ENCODE measurements around the gene TMC7.

TMC7 gene

GRCh38 chr16:19040400-19040799 is 56.7 kb downstream of the TMC7 start:
- Histone ChIP-seq H3K4me3 (ENCODE audit: insufficient read length, low read depth) (no peak overlapping the region), H3K9ac (ENCODE audit: insufficient read length, low read depth) (no peak overlapping the region), H3K36me3 (ENCODE audit: insufficient read depth, insufficient read length, low read length) (peaks cover 21% of the 10 kb centered on the region), H3K27me3 (ENCODE audit: insufficient read depth, insufficient read length) (no peaks in the 10 kb centered on the region), H3K4me1 (ENCODE audit: insufficient read depth, insufficient read length) (no peaks in the 10 kb centered on the region), H3K9me3 (ENCODE audit: insufficient read depth, low read length) (no peaks in the 10 kb centered on the region)
- no peak for DNase-seq (ENCODE audit: low read depth, low spot score)
- no peak for TF ChIP-seq ZNF274 (IDR thresholded peaks at IDR 0.05; ENCODE audit: low read depth, low read length)
- TF ChIP-seq YY1 (IDR thresholded peaks at IDR 0.05; ENCODE audit: insufficient read depth, insufficient read length), result no peak
- TF ChIP-seq SUZ12 (IDR thresholded peaks at IDR 0.05; ENCODE audit: extremely low read depth, insufficient read depth, insufficient read length), result no peak

DNA sequence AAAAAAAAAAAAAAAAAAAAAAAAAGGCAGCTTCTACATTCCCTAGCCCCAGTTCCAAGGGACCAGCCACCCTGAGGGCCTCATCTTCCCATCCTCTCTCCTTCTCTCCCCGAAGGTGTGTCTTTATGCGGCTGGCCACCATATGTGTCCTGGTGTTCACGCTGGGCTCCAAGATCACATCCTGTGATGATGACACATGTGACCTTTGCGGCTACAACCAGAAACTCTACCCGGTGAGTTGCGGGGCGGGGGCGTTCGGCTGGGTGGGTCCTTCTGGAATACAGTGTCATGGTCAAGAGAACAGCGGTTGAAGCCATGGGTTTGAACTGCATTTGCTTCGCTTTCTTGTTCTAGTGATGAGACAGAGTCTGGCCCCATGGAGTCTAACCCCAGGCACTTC is 61.0 kb downstream of the TMC7 start:
- Histone ChIP-seq H3K9ac (ENCODE audit: insufficient read length, low read depth) (no peak overlapping the region), H3K4me3 (ENCODE audit: insufficient read length, low read depth) (no peak overlapping the region), H3K27me3 (ENCODE audit: insufficient read depth, insufficient read length) (no peaks in the 10 kb centered on the region), H3K36me3 (ENCODE audit: insufficient read depth, insufficient read length, low read length) (peaks cover 38% of the 10 kb centered on the region), H3K9me3 (ENCODE audit: insufficient read depth, low read length) (no peaks in the 10 kb centered on the region), H3K4me1 (ENCODE audit: insufficient read depth, insufficient read length) (no peaks in the 10 kb centered on the region)
- no peak for DNase-seq (ENCODE audit: low read depth, low spot score)
- no peak for TF ChIP-seq SUZ12 (IDR thresholded peaks at IDR 0.05; ENCODE audit: extremely low read depth, insufficient read depth, insufficient read length)
- TF ChIP-seq ZNF274 (IDR thresholded peaks at IDR 0.05; ENCODE audit: low read depth, low read length), result no peak
- no peak for TF ChIP-seq YY1 (IDR thresholded peaks at IDR 0.05; ENCODE audit: insufficient read depth, insufficient read length)

- H3K27me3 ChIP-seq (ENCODE audit: insufficient read depth, insufficient read length), result no peaks in the 10 kb centered on the region
- no peaks in the 10 kb centered on the region for H3K4me1 ChIP-seq (ENCODE audit: insufficient read depth, insufficient read length)
- H3K36me3 ChIP-seq (ENCODE audit: insufficient read depth, insufficient read length, low read length), result peaks cover 34% of the 10 kb centered on the region
- DNase-seq (ENCODE audit: low read depth, low spot score), result no peak
- no peaks in the 10 kb centered on the region for H3K9me3 ChIP-seq (ENCODE audit: insufficient read depth, low read length)
- H3K4me3 ChIP-seq (ENCODE audit: insufficient read length, low read depth), result no peak overlapping the region
- H3K9ac ChIP-seq (ENCODE audit: insufficient read length, low read depth), result no peak overlapping the region
- TF ChIP-seq ZNF274 (IDR thresholded peaks at IDR 0.05; ENCODE audit: low read depth, low read length), result no peak
- TF ChIP-seq SUZ12 (IDR thresholded peaks at IDR 0.05; ENCODE audit: extremely low read depth, insufficient read depth, insufficient read length), result no peak
- TF ChIP-seq YY1 (IDR thresholded peaks at IDR 0.05; ENCODE audit: insufficient read depth, insufficient read length), result no peak
Observed at GRCh38 chr16:19046062-19046461, 62.3 kb downstream of the TMC7 start.

DNA sequence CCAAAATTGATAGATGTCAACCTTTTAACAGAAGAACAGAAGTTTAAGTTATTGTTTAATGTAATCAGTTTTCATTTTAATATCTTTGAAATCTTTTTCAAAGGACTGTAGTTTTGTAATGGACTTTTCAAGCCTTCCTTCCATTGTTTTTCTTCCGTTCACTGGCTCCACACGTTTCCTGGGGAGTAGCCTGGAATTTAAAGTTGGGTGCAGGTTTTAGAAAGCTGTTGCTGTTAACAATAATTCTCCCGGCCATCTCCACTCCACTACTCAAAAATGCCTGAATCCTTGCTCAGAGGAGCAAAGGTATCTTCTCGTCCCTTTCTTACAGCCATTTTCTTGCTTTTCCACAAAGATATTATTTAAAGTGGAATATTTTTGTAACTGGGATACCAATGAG is 79.0 kb downstream of the TMC7 start:
- H3K4me1 ChIP-seq (ENCODE audit: insufficient read depth, insufficient read length), result no peaks in the 10 kb centered on the region
- no peaks in the 10 kb centered on the region for H3K27me3 ChIP-seq (ENCODE audit: insufficient read depth, insufficient read length)
- TF ChIP-seq SUZ12 (IDR thresholded peaks at IDR 0.05; ENCODE audit: extremely low read depth, insufficient read depth, insufficient read length), result no peak
- TF ChIP-seq YY1 (IDR thresholded peaks at IDR 0.05; ENCODE audit: insufficient read depth, insufficient read length), result no peak
- TF ChIP-seq ZNF274 (IDR thresholded peaks at IDR 0.05; ENCODE audit: low read depth, low read length), result no peak
- H3K9me3 ChIP-seq (ENCODE audit: insufficient read depth, low read length), result no peaks in the 10 kb centered on the region
- DNase-seq (ENCODE audit: low read depth, low spot score), result no peak
- H3K4me3 ChIP-seq (ENCODE audit: insufficient read length, low read depth), result no peak overlapping the region
- peaks cover 18% of the 10 kb centered on the region for H3K36me3 ChIP-seq (ENCODE audit: insufficient read depth, insufficient read length, low read length)
- H3K9ac ChIP-seq (ENCODE audit: insufficient read length, low read depth), result no peak overlapping the region

DNA sequence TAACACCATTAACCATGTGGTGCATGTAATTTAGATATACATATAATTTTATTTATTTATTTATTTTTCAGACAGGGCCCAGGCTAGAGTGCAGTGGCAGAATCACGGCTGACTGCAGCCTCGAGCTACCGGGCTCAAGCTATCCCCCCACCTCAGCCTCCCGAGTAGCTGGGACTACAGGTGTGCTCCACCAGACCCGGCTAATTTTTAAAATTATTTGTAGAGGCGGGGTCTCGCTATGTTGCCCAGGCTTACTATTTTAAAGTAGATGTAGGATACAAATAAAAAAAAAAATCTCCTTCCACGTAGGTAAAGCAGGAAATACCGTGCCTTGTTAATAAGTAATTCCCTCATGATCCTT is 83.2 kb downstream of the TMC7 start:
- Histone ChIP-seq H3K4me3 (ENCODE audit: insufficient read length, low read depth) (no peak overlapping the region), H3K9me3 (ENCODE audit: insufficient read depth, low read length) (no peaks in the 10 kb centered on the region), H3K9ac (ENCODE audit: insufficient read length, low read depth) (no peak overlapping the region), H3K4me1 (ENCODE audit: insufficient read depth, insufficient read length) (no peaks in the 10 kb centered on the region), H3K36me3 (ENCODE audit: insufficient read depth, insufficient read length, low read length) (peaks cover 14% of the 10 kb centered on the region), H3K27me3 (ENCODE audit: insufficient read depth, insufficient read length) (no peaks in the 10 kb centered on the region)
- no peak for DNase-seq (ENCODE audit: low read depth, low spot score)
- TF ChIP-seq ZNF274 (IDR thresholded peaks at IDR 0.05; ENCODE audit: low read depth, low read length) (no peak), YY1 (IDR thresholded peaks at IDR 0.05; ENCODE audit: insufficient read depth, insufficient read length) (no peak), SUZ12 (IDR thresholded peaks at IDR 0.05; ENCODE audit: extremely low read depth, insufficient read depth, insufficient read length) (no peak)

- TF ChIP-seq SUZ12 (IDR thresholded peaks at IDR 0.05; ENCODE audit: extremely low read depth, insufficient read depth, insufficient read length) (no peak), YY1 (IDR thresholded peaks at IDR 0.05; ENCODE audit: insufficient read depth, insufficient read length) (no peak), ZNF274 (IDR thresholded peaks at IDR 0.05; ENCODE audit: low read depth, low read length) (no peak)
- peak; percentile 99 for DNase-seq (ENCODE audit: low read depth, low spot score)
Observed at GRCh38 chr16:19067349-19068236, 83.9 kb downstream of the TMC7 start, which contains the start of gene COQ7. Gene COQ7, plus strand, starts transcription at chr16:19067614. Its CDS starts 51 bp downstream, at chr16:19067665.

GRCh38 chr16:19068237-19068815 is 84.6 kb downstream of the TMC7 start:
- Histone ChIP-seq H3K4me1 (ENCODE audit: insufficient read depth, insufficient read length) (no peaks in the 10 kb centered on the region), H3K9me3 (ENCODE audit: insufficient read depth, low read length) (no peaks in the 10 kb centered on the region), H3K27me3 (ENCODE audit: insufficient read depth, insufficient read length) (no peaks in the 10 kb centered on the region), H3K4me3 (ENCODE audit: insufficient read length, low read depth) (peak overlapping the region; percentile 94), H3K36me3 (ENCODE audit: insufficient read depth, insufficient read length, low read length) (peaks cover 22% of the 10 kb centered on the region), H3K9ac (ENCODE audit: insufficient read length, low read depth) (peak overlapping the region; percentile 87)
- no peak for DNase-seq (ENCODE audit: low read depth, low spot score)
- no peak for TF ChIP-seq ZNF274 (IDR thresholded peaks at IDR 0.05; ENCODE audit: low read depth, low read length)
- no peak for TF ChIP-seq SUZ12 (IDR thresholded peaks at IDR 0.05; ENCODE audit: extremely low read depth, insufficient read depth, insufficient read length)
- TF ChIP-seq YY1 (IDR thresholded peaks at IDR 0.05; ENCODE audit: insufficient read depth, insufficient read length), result no peak

More at GRCh38 chr16:19067349-19068236, 83.9 kb downstream of the TMC7 start, which contains the start of gene COQ7:
- Histone ChIP-seq H3K36me3 (ENCODE audit: insufficient read depth, insufficient read length, low read length) (peaks cover 17% of the 10 kb centered on the region), H3K9me3 (ENCODE audit: insufficient read depth, low read length) (no peaks in the 10 kb centered on the region), H3K4me1 (ENCODE audit: insufficient read depth, insufficient read length) (no peaks in the 10 kb centered on the region), H3K27me3 (ENCODE audit: insufficient read depth, insufficient read length) (no peaks in the 10 kb centered on the region), H3K9ac (ENCODE audit: insufficient read length, low read depth) (peak within 1 kb of the TSS; percentile 87), H3K4me3 (ENCODE audit: insufficient read length, low read depth) (peak within 1 kb of the TSS; percentile 94)
